Duodenal mucosa (tissue), 2 donors: Measurements from ENCODE around the gene ZIC3.
A peak's percentile ranks its signal among the peaks of the same experiment; 100 is the strongest.

Experiments
- H3K27ac ChIP-seq: one replicate; pipeline ENCODE4 v1.7.0; 2013; ENCODE audit warnings: low read depth, low read length
- H3K27me3 ChIP-seq, 2 donors: one replicate each; pipeline ENCODE4 v1.7.0; 2013; ENCODE audit warnings: low read length in 2 of 2, control low read depth in 1 of 2; ENCODE audit not compliant: insufficient read depth in 2 of 2, control insufficient read depth in 1 of 2
- H3K36me3 ChIP-seq, 2 donors: one replicate each; pipeline ENCODE4 v1.7.0; 2013; ENCODE audit warnings: low read length in 2 of 2, control low read depth in 1 of 2; ENCODE audit not compliant: insufficient read depth in 2 of 2, control insufficient read depth in 1 of 2
- H3K4me1 ChIP-seq, 2 donors: one replicate each; pipeline ENCODE4 v1.7.0; 2013; ENCODE audit warnings: low read length in 2 of 2, control low read depth in 1 of 2; ENCODE audit not compliant: insufficient read depth in 2 of 2, control insufficient read depth in 1 of 2
- H3K4me3 ChIP-seq, 2 donors: one replicate each; pipeline ENCODE4 v1.7.0; 2013; ENCODE audit warnings: low read length in 2 of 2, low read depth in 1 of 2
- H3K9ac ChIP-seq, 2 donors: one replicate each; pipeline ENCODE4 v1.7.0; 2013; ENCODE audit warnings: low read length in 2 of 2, low read depth in 1 of 2
- H3K9me3 ChIP-seq, 2 donors: one replicate each; pipeline ENCODE4 v1.7.0; 2013; ENCODE audit warnings: low read length in 2 of 2, control low read depth in 1 of 2; ENCODE audit not compliant: control insufficient read depth in 1 of 2

ZIC3 gene

GRCh38 chrX:137562096-137562495, 3.8 kb upstream of the ZIC3 start:
- Histone ChIP-seq H3K9ac (no peak overlapping the region), H3K27me3 (peaks cover 3 to 30% of the 10 kb centered on the region in 2 donors)

GRCh38 chrX:137563681-137564651, 2.0 kb upstream of the ZIC3 start:
- H3K36me3 ChIP-seq = no peaks in the 10 kb centered on the region
- no peak overlapping the region for H3K27ac ChIP-seq
- H3K9me3 ChIP-seq = no peaks in the 10 kb centered on the region
- no peak overlapping the region for H3K4me3 ChIP-seq
- H3K27me3 ChIP-seq = peaks cover 3 to 43% of the 10 kb centered on the region in 2 donors
- no peak overlapping the region for H3K9ac ChIP-seq
- H3K4me1 ChIP-seq = no peaks in the 10 kb centered on the region

More at GRCh38 chrX:137562096-137562495, 3.8 kb upstream of the ZIC3 start:
- no peak overlapping the region for H3K27ac ChIP-seq
- no peak overlapping the region for H3K4me3 ChIP-seq
- no peaks in the 10 kb centered on the region for H3K36me3 ChIP-seq
- no peaks in the 10 kb centered on the region for H3K9me3 ChIP-seq
- H3K4me1 ChIP-seq = no peaks in the 10 kb centered on the region

- no peaks in the 10 kb centered on the region for H3K36me3 ChIP-seq
- H3K27ac ChIP-seq = no peak overlapping the region
- H3K9ac ChIP-seq = no peak overlapping the region
- no peaks in the 10 kb centered on the region for H3K4me1 ChIP-seq
- peak overlapping the region; percentile 50 to 56 for H3K4me3 ChIP-seq
- no peaks in the 10 kb centered on the region for H3K9me3 ChIP-seq
- H3K27me3 ChIP-seq = peaks cover 7 to 50% of the 10 kb centered on the region in 2 donors
Observed at GRCh38 chrX:137565318-137565904, 516 bp upstream of the ZIC3 start.

- no peaks in the 10 kb centered on the region for H3K4me1 ChIP-seq
- no peak overlapping the region for H3K27ac ChIP-seq
- no peak overlapping the region for H3K4me3 ChIP-seq
Observed at GRCh38 chrX:137566746-137567679, 1.1 kb downstream of the ZIC3 start.

GRCh38 chrX:137567682-137568232, 1.8 kb downstream of the ZIC3 start:
- Histone ChIP-seq H3K27ac (no peak overlapping the region), H3K4me1 (no peaks in the 10 kb centered on the region), H3K9ac (no peak overlapping the region), H3K27me3 (peaks cover 8 to 57% of the 10 kb centered on the region in 2 donors), H3K4me3 (no peak overlapping the region), H3K36me3 (no peaks in the 10 kb centered on the region), H3K9me3 (no peaks in the 10 kb centered on the region)

More at GRCh38 chrX:137566746-137567679, 1.1 kb downstream of the ZIC3 start:
- no peak overlapping the region for H3K9ac ChIP-seq
- H3K36me3 ChIP-seq = no peaks in the 10 kb centered on the region
- peaks cover 8 to 57% of the 10 kb centered on the region in 2 donors for H3K27me3 ChIP-seq
- no peaks in the 10 kb centered on the region for H3K9me3 ChIP-seq

- H3K27ac ChIP-seq = no peak overlapping the region
- H3K9ac ChIP-seq = no peak overlapping the region
- H3K9me3 ChIP-seq = no peaks in the 10 kb centered on the region
- no peaks in the 10 kb centered on the region for H3K4me1 ChIP-seq
- no peaks in the 10 kb centered on the region for H3K36me3 ChIP-seq
- H3K27me3 ChIP-seq = peaks cover 10 to 54% of the 10 kb centered on the region in 2 donors
- H3K4me3 ChIP-seq = no peak overlapping the region
Observed at GRCh38 chrX:137568741-137569469, 3.0 kb downstream of the ZIC3 start.

- no peaks in the 10 kb centered on the region for H3K4me1 ChIP-seq
- no peaks in the 10 kb centered on the region for H3K9me3 ChIP-seq
- H3K9ac ChIP-seq = no peak overlapping the region
- no peak overlapping the region for H3K27ac ChIP-seq
- H3K4me3 ChIP-seq = no peak overlapping the region
- no peaks in the 10 kb centered on the region for H3K36me3 ChIP-seq
- peaks cover 10 to 50% of the 10 kb centered on the region in 2 donors for H3K27me3 ChIP-seq
Observed at GRCh38 chrX:137569470-137569891, 3.6 kb downstream of the ZIC3 start.

- Histone ChIP-seq H3K4me1 (no peaks in the 10 kb centered on the region), H3K36me3 (no peaks in the 10 kb centered on the region), H3K9ac (no peak overlapping the region), H3K27ac (no peak overlapping the region), H3K4me3 (no peak overlapping the region), H3K27me3 (peaks cover 10 to 47% of the 10 kb centered on the region in 2 donors), H3K9me3 (no peaks in the 10 kb centered on the region)
Observed at GRCh38 chrX:137573324-137574101, 7.6 kb downstream of the ZIC3 start.
